Cardiac muscle cell (in vitro differentiated cells and primary cell): ENCODE results near the gene IPO11. TPM values are rescaled to one million over a fixed set of nuclear protein-coding genes. Genes with fewer than 3 reads are reported as not detected.

Experiments used
- DNase-seq, 2 donors: peaks; one replicate each; pipeline versions ENCODE4 v3.0.0 to v3.0.0-alpha.2; 2010 to 2017; ENCODE audit warnings: low read depth in 1 of 2, low spot score in 1 of 2
- H3K27ac ChIP-seq: fragments of 200-600 bp; sonication (generic); 2 replicates; pipeline ENCODE4 v1.5.1; 2016
- H3K27me3 ChIP-seq: fragments of 200-600 bp; sonication (generic); 2 replicates; pipeline ENCODE4 v1.6.0; 2016; ENCODE audit warnings: control low read depth
- H3K36me3 ChIP-seq: fragments of 200-600 bp; sonication (generic); 2 replicates; pipeline ENCODE4 v1.5.1; 2016; ENCODE audit warnings: control low read depth
- H3K4me1 ChIP-seq: fragments of 200-600 bp; sonication (generic); 2 replicates; pipeline ENCODE4 v1.8.1; 2017; ENCODE audit warnings: low read depth, mild to moderate bottlenecking, mixed run types
- H3K4me3 ChIP-seq: fragments of 200-600 bp; sonication (generic); 2 replicates; pipeline ENCODE4 v1.5.1; 2016; ENCODE audit warnings: mild to moderate bottlenecking
- H3K9me3 ChIP-seq: fragments of 200-600 bp; sonication (generic); 2 replicates; pipeline ENCODE4 v1.5.1; 2017; ENCODE audit warnings: low read depth, mild to moderate bottlenecking, control low read depth
- polyA plus RNA-seq: library from polyadenylated mRNA; unstranded; fragments of >200 nt; fragmentation: Nextera tagmentation; extraction: Ambion mirVana; gene quantifications from 2 replicates; pipeline ENCODE4 v1.2.1, GENCODE V29; 2016
- total RNA-seq: library from RNA; depleted of rRNA; stranded (reverse); fragments of >200 nt; gene quantifications from 2 replicates; pipeline ENCODE4 v1.2.3, GENCODE V29; 2016
- TF ChIP-seq, protein P1 (sequence below): IDR thresholded peaks from 2 replicates; pipeline ENCODE4 v1.5.1; 2012; ENCODE audit warnings: low read depth, mild to moderate bottlenecking, low read length

IPO11 gene
- total and polyA plus RNA-seq, 2 experiments from 2014 or later = 11.6 to 17.9 TPM

DNA sequence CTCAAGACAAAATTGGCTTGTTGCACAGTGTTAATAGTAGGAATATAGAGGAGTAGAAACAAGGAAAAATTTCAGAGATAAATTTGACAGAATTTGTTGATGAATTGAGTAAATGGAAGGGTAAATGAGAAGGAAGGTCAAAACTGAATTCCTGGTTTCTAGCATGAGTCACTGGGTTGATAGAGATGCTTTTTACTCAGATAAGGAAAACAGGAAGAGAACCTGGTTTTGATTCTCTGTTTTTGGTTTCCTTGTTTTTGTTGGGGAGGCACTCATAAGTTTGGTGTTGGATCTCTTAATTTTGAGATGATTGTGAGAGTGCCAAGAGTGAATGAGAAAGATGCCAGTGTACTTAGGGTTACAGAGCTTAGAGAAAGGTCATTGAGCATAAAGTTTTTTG lies 173.2 kb downstream of the IPO11 start:
- DNase-seq = peak in 1 of 2 donors; percentile 31
- Histone ChIP-seq H3K27ac (no peak overlapping the region), H3K36me3 (no peaks in the 10 kb centered on the region), H3K27me3 (no peaks in the 10 kb centered on the region), H3K9me3 (no peaks in the 10 kb centered on the region), H3K4me3 (no peak overlapping the region), H3K4me1 (peaks cover 3% of the 10 kb centered on the region)
- TF ChIP-seq, protein P1, sequence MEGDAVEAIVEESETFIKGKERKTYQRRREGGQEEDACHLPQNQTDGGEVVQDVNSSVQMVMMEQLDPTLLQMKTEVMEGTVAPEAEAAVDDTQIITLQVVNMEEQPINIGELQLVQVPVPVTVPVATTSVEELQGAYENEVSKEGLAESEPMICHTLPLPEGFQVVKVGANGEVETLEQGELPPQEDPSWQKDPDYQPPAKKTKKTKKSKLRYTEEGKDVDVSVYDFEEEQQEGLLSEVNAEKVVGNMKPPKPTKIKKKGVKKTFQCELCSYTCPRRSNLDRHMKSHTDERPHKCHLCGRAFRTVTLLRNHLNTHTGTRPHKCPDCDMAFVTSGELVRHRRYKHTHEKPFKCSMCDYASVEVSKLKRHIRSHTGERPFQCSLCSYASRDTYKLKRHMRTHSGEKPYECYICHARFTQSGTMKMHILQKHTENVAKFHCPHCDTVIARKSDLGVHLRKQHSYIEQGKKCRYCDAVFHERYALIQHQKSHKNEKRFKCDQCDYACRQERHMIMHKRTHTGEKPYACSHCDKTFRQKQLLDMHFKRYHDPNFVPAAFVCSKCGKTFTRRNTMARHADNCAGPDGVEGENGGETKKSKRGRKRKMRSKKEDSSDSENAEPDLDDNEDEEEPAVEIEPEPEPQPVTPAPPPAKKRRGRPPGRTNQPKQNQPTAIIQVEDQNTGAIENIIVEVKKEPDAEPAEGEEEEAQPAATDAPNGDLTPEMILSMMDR = no peak

DNA sequence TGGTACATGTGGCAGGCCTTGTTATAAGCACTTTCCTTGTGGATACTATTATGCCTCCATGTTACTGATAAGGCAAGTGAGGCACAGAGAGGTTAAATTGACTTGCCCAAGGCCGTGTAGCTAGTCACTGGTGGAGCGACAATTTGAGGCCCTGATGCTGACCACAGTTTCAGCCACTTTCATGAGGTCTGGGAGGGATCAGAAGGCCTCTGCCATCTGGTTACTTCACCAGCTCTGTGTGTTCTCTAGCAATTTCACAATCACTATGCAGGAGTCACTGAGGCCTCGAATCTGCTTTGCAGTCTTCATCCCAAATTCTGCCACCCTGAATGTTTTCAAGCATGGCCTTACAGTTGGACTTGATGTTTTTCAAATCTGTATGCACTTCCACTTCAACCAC lies 175.2 kb downstream of the IPO11 start:
- H3K4me1 ChIP-seq = peaks cover 3% of the 10 kb centered on the region
- DNase-seq = peak in 1 of 2 donors; percentile 65
- H3K27ac ChIP-seq = no peak overlapping the region
- H3K4me3 ChIP-seq = no peak overlapping the region
- H3K36me3 ChIP-seq = peaks cover 6% of the 10 kb centered on the region
- H3K27me3 ChIP-seq = no peaks in the 10 kb centered on the region
- no peaks in the 10 kb centered on the region for H3K9me3 ChIP-seq
- TF ChIP-seq, protein P1 = no peak

GRCh38 chr5:62588668-62589067 lies 176.1 kb downstream of the IPO11 start:
- Histone ChIP-seq H3K4me1 (peaks cover 3% of the 10 kb centered on the region), H3K4me3 (no peak overlapping the region), H3K27ac (no peak overlapping the region), H3K36me3 (peaks cover 6% of the 10 kb centered on the region), H3K9me3 (no peaks in the 10 kb centered on the region), H3K27me3 (no peaks in the 10 kb centered on the region)
- TF ChIP-seq, protein P1 = no peak
- no peak for DNase-seq

DNA sequence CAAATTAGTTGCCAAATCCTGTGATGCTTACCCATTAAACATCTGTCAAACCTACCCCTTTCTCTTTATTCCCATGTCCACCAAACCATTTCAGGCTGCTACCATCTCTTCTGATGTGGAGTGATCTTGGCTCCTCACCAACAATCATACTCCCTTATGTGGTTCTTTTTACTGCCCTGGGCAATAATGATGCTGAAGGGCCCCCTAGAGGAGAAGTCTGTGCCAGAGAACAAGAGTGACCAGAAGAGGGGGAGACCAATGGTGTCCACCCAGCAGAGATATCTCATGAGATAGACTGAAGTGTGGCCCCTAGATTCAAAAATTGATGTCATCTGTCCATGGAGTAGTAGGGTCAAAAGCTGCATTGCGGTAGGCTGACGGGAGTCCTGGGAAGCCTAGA lies 176.9 kb downstream of the IPO11 start:
- no peak overlapping the region for H3K4me3 ChIP-seq
- H3K27me3 ChIP-seq = no peaks in the 10 kb centered on the region
- peaks cover 3% of the 10 kb centered on the region for H3K4me1 ChIP-seq
- H3K36me3 ChIP-seq = peaks cover 6% of the 10 kb centered on the region
- H3K27ac ChIP-seq = no peak overlapping the region
- TF ChIP-seq, protein P1 = no peak
- H3K9me3 ChIP-seq = no peaks in the 10 kb centered on the region
- no peak for DNase-seq

DNA sequence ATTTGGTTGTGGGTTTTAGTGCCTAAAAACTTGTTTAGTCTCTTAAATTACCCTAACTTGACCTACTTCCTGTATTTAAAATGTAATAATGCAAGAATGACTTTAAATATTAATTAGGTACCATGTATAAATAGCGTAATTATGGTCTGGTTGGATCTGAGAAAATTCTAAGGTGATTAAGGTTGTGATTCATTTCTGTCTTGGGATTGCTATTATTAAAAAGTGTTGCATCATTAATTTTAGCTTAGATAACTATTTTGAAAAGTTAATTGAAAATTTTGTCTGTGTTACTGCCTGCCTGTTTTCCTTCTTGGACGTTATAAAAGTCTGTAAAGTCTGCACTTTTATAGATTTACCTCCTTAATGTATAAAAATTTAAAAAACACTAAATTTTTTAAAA lies 177.8 kb downstream of the IPO11 start:
- Histone ChIP-seq H3K27ac (no peak overlapping the region), H3K27me3 (no peaks in the 10 kb centered on the region), H3K4me1 (peaks cover 3% of the 10 kb centered on the region), H3K36me3 (peaks cover 6% of the 10 kb centered on the region), H3K9me3 (no peaks in the 10 kb centered on the region), H3K4me3 (no peak overlapping the region)
- TF ChIP-seq, protein P1 = no peak
- no peak for DNase-seq

GRCh38 chr5:62592558-62592957 lies 180.0 kb downstream of the IPO11 start:
- H3K4me3 ChIP-seq = no peak overlapping the region
- TF ChIP-seq, protein P1 = no peak
- no peak overlapping the region for H3K27ac ChIP-seq
- no peaks in the 10 kb centered on the region for H3K27me3 ChIP-seq
- peaks cover 6% of the 10 kb centered on the region for H3K36me3 ChIP-seq
- no peaks in the 10 kb centered on the region for H3K4me1 ChIP-seq
- no peak for DNase-seq
- H3K9me3 ChIP-seq = no peaks in the 10 kb centered on the region
